Stimulated activated CD8-positive, alpha-beta memory T cell treated with anti-CD3 and anti-CD28 coated beads, Interleukin-4, amount 100 ng/mL, for 48 hours (primary cell): ENCODE measurements around the gene DBP.
"Not testable (repeated sequence)": the region's sequence is repeated elsewhere in the genome, so short reads cannot be mapped to it uniquely, and the experiment has no call there.

ENCODE experiments used
- DNase-seq: peaks from one replicate; pipeline ENCODE4 v3.0.0-alpha.2; 2020

Gene DBP

GRCh38 chr19:48665786-48666185 is 28.6 kb upstream of the DBP start:
- no peak for DNase-seq

- no peak for DNase-seq
These were observed 27.3 kb upstream of the DBP start for GRCh38 chr19:48664476-48664875.

- no peak for DNase-seq
These were observed 26.5 kb upstream of the DBP start for GRCh38 chr19:48663667-48664066.

- no peak for DNase-seq
These were observed 24.5 kb upstream of the DBP start for GRCh38 chr19:48661711-48662090.

- DNase-seq: peak; percentile 91
These were observed 23.9 kb upstream of the DBP start for GRCh38 chr19:48660852-48661710.

- DNase-seq: no peak
These were observed 22.6 kb upstream of the DBP start for GRCh38 chr19:48659768-48660167.

GRCh38 chr19:48658483-48658882 is 21.3 kb upstream of the DBP start:
- DNase-seq: no peak

GRCh38 chr19:48657828-48658227 is 20.6 kb upstream of the DBP start:
- not testable (repeated sequence) for DNase-seq

- no peak for DNase-seq
These were observed 19.8 kb upstream of the DBP start for GRCh38 chr19:48656840-48657474.

- no peak for DNase-seq
These were observed 17.3 kb upstream of the DBP start for GRCh38 chr19:48654299-48655059.

GRCh38 chr19:48651683-48652048 is 14.5 kb upstream of the DBP start:
- DNase-seq: no peak

GRCh38 chr19:48650974-48651682 is 13.9 kb upstream of the DBP start:
- no peak for DNase-seq

- DNase-seq: no peak
These were observed 11.0 kb upstream of the DBP start for GRCh38 chr19:48648134-48648533.

- DNase-seq: no peak
These were observed 9.6 kb upstream of the DBP start for GRCh38 chr19:48646722-48647216.

- peak; percentile 92 for DNase-seq
These were observed 9.0 kb upstream of the DBP start, which contains the start of gene CA11 for GRCh38 chr19:48646001-48646721. TSS of gene CA11 (minus strand) at chr19:48646187. CDS start at chr19:48645632, 555 bp downstream.

- DNase-seq: no peak
These were observed 8.4 kb upstream of the DBP start for GRCh38 chr19:48645620-48646000.

GRCh38 chr19:48644839-48645619 is 7.8 kb upstream of the DBP start:
- DNase-seq: peak; percentile 81

GRCh38 chr19:48644355-48644754 is 7.2 kb upstream of the DBP start:
- no peak for DNase-seq

- no peak for DNase-seq
These were observed 5.7 kb upstream of the DBP start for GRCh38 chr19:48642862-48643261.

- no peak for DNase-seq
These were observed 4.7 kb upstream of the DBP start for GRCh38 chr19:48641850-48642249.
